ENCODE measurements around the gene EPB41L3. TPM values are rescaled to one million over a fixed set of nuclear protein-coding genes. Genes with fewer than 3 reads are reported as not detected.

EPB41L3 gene
- total RNA-seq, 2 donors from 2014 or later = 37.4 to 77.2 TPM

DNA sequence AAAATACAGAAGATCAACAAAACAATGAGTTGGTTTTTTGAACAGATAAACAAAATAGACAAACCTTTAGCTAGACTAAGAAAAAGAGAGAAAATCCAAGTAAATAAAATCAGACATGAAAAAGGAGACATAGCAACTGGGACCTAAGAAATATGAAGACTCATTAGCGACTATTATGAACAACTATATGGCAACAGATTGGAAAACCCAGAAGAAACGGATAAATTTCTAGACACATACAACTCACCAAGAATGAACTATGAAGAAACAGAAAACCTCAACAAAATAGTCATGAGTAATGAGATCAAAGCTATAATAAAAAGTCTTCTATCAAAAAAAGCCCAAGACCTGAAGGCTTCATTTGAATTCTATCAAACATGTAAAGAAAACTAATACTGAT is 59.3 kb downstream of the EPB41L3 start:
- no peaks in the 10 kb centered on the region for H3K9me3 ChIP-seq
- H3K27ac ChIP-seq = no peak overlapping the region
- no peak for ATAC-seq (ENCODE audit: insufficient number of reproducible peaks, low FRiP score, low read depth)
- DNase-seq (ENCODE audit: low spot score) = no peak
- H3K4me1 ChIP-seq (ENCODE audit: control insufficient read depth in 1 of 2, low read depth in 2 of 2) = no peaks in the 10 kb centered on the region
- H3K4me3 ChIP-seq = no peak overlapping the region
- H3K36me3 ChIP-seq = no peaks in the 10 kb centered on the region
- TF ChIP-seq CTCF (IDR thresholded peaks at IDR 0.05) = no peak
- no peaks in the 10 kb centered on the region for H3K27me3 ChIP-seq (replicated peaks; ENCODE audit: insufficient read depth)

- no peak for DNase-seq (ENCODE audit: low spot score)
These were observed 62.2 kb downstream of the EPB41L3 start for GRCh38 chr18:5481621-5482020.

GRCh38 chr18:5478261-5478660 is 65.5 kb downstream of the EPB41L3 start:
- DNase-seq (ENCODE audit: low spot score) = no peak
- TF ChIP-seq CTCF (IDR thresholded peaks at IDR 0.05) = no peak
- no peak for ATAC-seq (ENCODE audit: insufficient number of reproducible peaks, low FRiP score, low read depth)

More at GRCh38 chr18:5481621-5482020, 62.2 kb downstream of the EPB41L3 start:
- H3K4me3 ChIP-seq = no peak overlapping the region
- peaks cover 0 to 3% of the 10 kb centered on the region in 2 donors for H3K4me1 ChIP-seq (ENCODE audit: control insufficient read depth in 1 of 2, low read depth in 2 of 2)
- no peak for ATAC-seq (ENCODE audit: insufficient number of reproducible peaks, low FRiP score, low read depth)
- TF ChIP-seq CTCF (IDR thresholded peaks at IDR 0.05) = no peak
- no peaks in the 10 kb centered on the region for H3K9me3 ChIP-seq
- H3K36me3 ChIP-seq = no peaks in the 10 kb centered on the region
- no peak overlapping the region for H3K27ac ChIP-seq
- H3K27me3 ChIP-seq (replicated peaks; ENCODE audit: insufficient read depth) = no peaks in the 10 kb centered on the region

DNA sequence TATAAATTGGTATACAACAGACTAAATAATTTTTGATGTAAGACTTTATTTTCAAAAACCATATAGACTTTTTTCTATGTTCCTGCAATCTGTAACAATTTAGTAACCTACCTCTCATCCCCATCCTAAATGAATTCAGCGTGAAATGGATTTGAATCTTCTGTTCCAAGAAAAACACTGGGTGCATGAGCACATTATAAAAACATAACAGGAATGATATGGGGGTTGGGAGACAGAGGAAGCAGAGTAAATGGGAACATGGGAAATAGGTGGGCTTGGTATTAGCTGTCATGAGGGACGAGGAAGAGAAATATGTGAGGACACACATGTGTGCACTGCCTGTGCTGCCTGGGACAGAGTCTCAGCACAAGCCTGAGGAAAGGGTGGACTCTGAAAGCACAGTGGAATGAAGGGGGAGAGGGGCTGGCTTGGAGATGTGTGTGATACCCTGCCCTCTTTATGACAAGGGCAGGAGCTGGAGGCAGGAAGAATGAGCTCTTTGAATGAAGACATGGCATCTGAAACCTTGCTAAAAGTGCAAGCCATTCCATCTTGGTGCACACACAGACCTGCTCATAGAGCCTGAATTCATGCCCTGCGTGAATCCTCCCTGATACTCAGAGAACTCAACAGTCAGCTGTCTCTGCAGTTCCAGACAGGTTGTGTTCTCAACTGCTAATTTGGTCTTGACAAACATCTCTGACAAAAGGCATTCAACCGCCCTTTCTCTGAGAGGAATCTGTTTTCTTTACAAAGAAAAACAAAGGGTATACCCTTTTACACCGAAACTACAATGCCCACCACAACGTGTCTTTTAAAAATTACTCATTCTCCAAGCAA is 66.6 kb downstream of the EPB41L3 start:
- Histone ChIP-seq H3K9me3 (no peaks in the 10 kb centered on the region), H3K36me3 (no peaks in the 10 kb centered on the region), H3K27ac (no peak overlapping the region), H3K4me3 (no peak overlapping the region), H3K4me1 (ENCODE audit: control insufficient read depth in 1 of 2, low read depth in 2 of 2) (peaks cover 0 to 12% of the 10 kb centered on the region in 2 donors), H3K27me3 (replicated peaks; ENCODE audit: insufficient read depth) (no peaks in the 10 kb centered on the region)
- DNase-seq (ENCODE audit: low spot score) (no peak), ATAC-seq (ENCODE audit: insufficient number of reproducible peaks, low FRiP score, low read depth) (no peak)
- TF ChIP-seq CTCF (IDR thresholded peaks at IDR 0.05) = no peak

More at GRCh38 chr18:5478261-5478660, 65.5 kb downstream of the EPB41L3 start:
- Histone ChIP-seq H3K36me3 (no peaks in the 10 kb centered on the region), H3K27ac (no peak overlapping the region), H3K4me3 (no peak overlapping the region), H3K27me3 (replicated peaks; ENCODE audit: insufficient read depth) (no peaks in the 10 kb centered on the region), H3K9me3 (no peaks in the 10 kb centered on the region), H3K4me1 (ENCODE audit: control insufficient read depth in 1 of 2, low read depth in 2 of 2) (peaks cover 0 to 12% of the 10 kb centered on the region in 2 donors)

DNA sequence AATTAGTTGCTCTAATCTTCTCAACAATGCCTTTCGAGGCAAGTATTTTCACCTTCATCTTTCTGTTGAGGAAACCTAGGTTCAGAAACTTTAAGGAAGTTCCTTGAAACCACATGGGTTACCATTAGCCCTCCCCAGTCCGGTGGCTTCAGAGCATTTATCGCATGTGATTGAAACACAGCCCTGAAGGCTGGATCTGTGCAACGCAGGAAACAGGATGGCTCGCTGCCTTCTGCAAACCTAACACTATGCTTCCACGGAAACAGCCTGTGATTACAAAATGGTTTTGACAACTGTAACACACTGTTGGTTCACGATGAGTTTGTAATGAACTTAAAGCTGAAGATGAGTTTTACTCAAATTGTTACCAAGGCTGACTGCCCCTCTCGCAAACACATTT is 68.5 kb downstream of the EPB41L3 start:
- no peak for TF ChIP-seq CTCF (IDR thresholded peaks at IDR 0.05)
- no peak overlapping the region for H3K27ac ChIP-seq
- peaks cover 0 to 12% of the 10 kb centered on the region in 2 donors for H3K4me1 ChIP-seq (ENCODE audit: control insufficient read depth in 1 of 2, low read depth in 2 of 2)
- DNase-seq (ENCODE audit: low spot score) (no peak), ATAC-seq (ENCODE audit: insufficient number of reproducible peaks, low FRiP score, low read depth) (no peak)
- H3K27me3 ChIP-seq (replicated peaks; ENCODE audit: insufficient read depth) = no peaks in the 10 kb centered on the region
- H3K36me3 ChIP-seq = no peaks in the 10 kb centered on the region
- H3K4me3 ChIP-seq = no peak overlapping the region
- H3K9me3 ChIP-seq = no peaks in the 10 kb centered on the region

Measured in thoracic aorta (tissue), 2 donors.